HepG2 (cell line): ENCODE measurements around the gene ALOXE3. TPM values are rescaled to one million over a fixed set of nuclear protein-coding genes. Genes with fewer than 3 reads are reported as not detected.

Experiments used
- ATAC-seq: fragments of 200-7000 bp; cut with Tn5 transposase; 3 replicates; pipeline ENCODE4 v1.9.1; 2020; ENCODE audit warnings: mild to moderate bottlenecking, moderate library complexity
- BruUV-seq: library from RNA; stranded (reverse); fragments of 400-500 nt; replicated peaks from 2 replicates; lab custom pipeline; 2021; lab: Mats Ljungman, UMichigan
- CTCF ChIA-PET: fragments of 300-600 bp; formaldehyde crosslinking; extraction: SDS; loops from one replicate; lab custom pipeline; 2021; ENCODE audit warnings: low total read pairs, inconsistent platforms, low intra/inter-chr PET ratio; lab: Yijun Ruan, JAX
- POLR2A ChIA-PET: fragments of 350-600 bp; sonication (Branson Sonifier 250); formaldehyde crosslinking; loops from one replicate; lab custom pipeline; 2020; ENCODE audit warnings: antibody characterized with exemption, inconsistent platforms; lab: Yijun Ruan, JAX
- DNase-seq: peaks from one replicate; pipeline ENCODE4 v3.0.0-alpha.2; 2015; ENCODE audit warnings: low spot score
- FAIRE-seq: peaks from 3 replicates; lab custom pipeline; 2011; peaks lifted over from hg19 to GRCh38; lab: Jason Lieb, UNC
- H2AFZ ChIP-seq: one replicate; pipeline ENCODE4 v1.6.1; 2011; ENCODE audit warnings: low read length, inconsistent platforms
- H3K27ac ChIP-seq: fragments of 300-600 bp; 3 replicates; pipeline ENCODE4 v1.8.0; 2011; ENCODE audit warnings: mixed run types, mild to moderate bottlenecking, mixed read lengths, low read length, inconsistent platforms; ENCODE audit not compliant: insufficient read depth; ENCODE audit errors: extremely low read length
- H3K27me3 ChIP-seq, 2 experiments: fragments of 200-600 bp in 1 of 2; 2 replicates in 1 of 2; 3 replicates in 1 of 2; pipeline versions ENCODE4 v1.6.0 to v1.8.0; 2011; ENCODE audit warnings: low read length in 2 of 2, mild to moderate bottlenecking in 2 of 2, moderate library complexity in 2 of 2, inconsistent platforms in 1 of 2; ENCODE audit not compliant: insufficient read depth in 2 of 2, control insufficient read depth in 1 of 2
- H3K36me3 ChIP-seq, 2 experiments: fragments of 200-600 bp in 1 of 2; replicated peaks in 1 of 2; 2 replicates in 1 of 2; 3 replicates in 1 of 2; pipeline versions ENCODE4 v1.5.1 to v1.8.0; 2011; ENCODE audit warnings: low read length in 2 of 2, inconsistent platforms in 1 of 2; ENCODE audit not compliant: insufficient read depth in 2 of 2, control insufficient read depth in 1 of 2
- H3K4me1 ChIP-seq: 2 replicates; pipeline ENCODE4 v1.5.1; 2012; ENCODE audit warnings: low read length, inconsistent platforms; ENCODE audit not compliant: insufficient read depth
- H3K4me2 ChIP-seq: 2 replicates; pipeline ENCODE4 v1.6.0; 2011; ENCODE audit warnings: low read depth, low read length, inconsistent platforms
- H3K4me3 ChIP-seq, 3 experiments: fragments of 200-600 bp in 1 of 3; sonication (generic), shearing (Covaris generic) in 1 of 3; replicated peaks in 1 of 3; 2 replicates each; pipeline ENCODE4 v1.5.1; 2011 to 2016; ENCODE audit warnings: low read length in 3 of 3, inconsistent platforms in 2 of 3, low read depth in 2 of 3, mild to moderate bottlenecking in 2 of 3, control low read depth in 1 of 3, mixed read lengths in 1 of 3; ENCODE audit not compliant: insufficient read depth in 1 of 3
- H3K79me2 ChIP-seq: one replicate; pipeline ENCODE4 v1.6.1; 2011; ENCODE audit warnings: low read length, inconsistent platforms; ENCODE audit not compliant: insufficient read depth
- H3K9ac ChIP-seq: 2 replicates; pipeline ENCODE4 v1.6.0; 2011; ENCODE audit warnings: mild to moderate bottlenecking, low read depth, low read length, inconsistent platforms; ENCODE audit not compliant: insufficient read depth
- H3K9me3 ChIP-seq: 2 replicates; pipeline ENCODE4 v1.5.1; 2012; ENCODE audit warnings: mild to moderate bottlenecking, low read length
- H4K20me1 ChIP-seq: 2 replicates; pipeline ENCODE4 v1.6.0; 2011; ENCODE audit warnings: inconsistent platforms, mild to moderate bottlenecking, low read length, moderate library complexity; ENCODE audit not compliant: insufficient read depth
- ATF6 ChIP-seq: sonication (generic); formaldehyde crosslinking; conservative IDR thresholded peaks from 2 replicates; pipeline ENCODE4 v1.4.0; 2020; ENCODE audit warnings: missing genetic modification reagents
- ATF7 ChIP-seq, 2 experiments: fragments of 450-650 bp in 1 of 2; sonication (generic) in 1 of 2; formaldehyde crosslinking in 1 of 2; IDR thresholded peaks; 2 replicates each; pipeline versions ENCODE4 v1.4.0 to v1.6.1; 2016 to 2020; ENCODE audit warnings: antibody characterized with exemption in 1 of 2, mild to moderate bottlenecking in 1 of 2, missing genetic modification reagents in 1 of 2
- CBX5 ChIP-seq: sonication (generic); formaldehyde crosslinking; IDR thresholded peaks from 2 replicates; pipeline ENCODE4 v1.4.0; 2020; ENCODE audit warnings: missing genetic modification reagents, borderline replicate concordance
- CC2D1A ChIP-seq: sonication (generic); formaldehyde crosslinking; IDR thresholded peaks from 2 replicates; pipeline ENCODE4 v1.8.1; 2023; ENCODE audit warnings: mild to moderate bottlenecking, missing genetic modification reagents
- CREM ChIP-seq, 2 experiments: sonication (generic) in 1 of 2; formaldehyde crosslinking in 1 of 2; IDR thresholded peaks; 2 replicates each; pipeline versions ENCODE4 v1.4.0 to v1.6.1; 2016 to 2020; ENCODE audit warnings: antibody characterized with exemption in 1 of 2, mild to moderate bottlenecking in 1 of 2, missing genetic modification reagents in 1 of 2
- E2F2 ChIP-seq: sonication (generic); formaldehyde crosslinking; IDR thresholded peaks from 2 replicates; pipeline ENCODE4 v1.4.0; 2020; ENCODE audit warnings: missing genetic modification reagents, borderline replicate concordance
- MBD4 ChIP-seq: IDR thresholded peaks from 2 replicates; pipeline ENCODE4 v1.6.1; 2012; ENCODE audit warnings: low read length, inconsistent platforms, borderline replicate concordance
- NFIB ChIP-seq: sonication (generic); formaldehyde crosslinking; IDR thresholded peaks from 2 replicates; pipeline ENCODE4 v1.9.0; 2021; ENCODE audit warnings: missing genetic modification reagents, mild to moderate bottlenecking, borderline replicate concordance
- NR0B2 ChIP-seq: sonication (generic); formaldehyde crosslinking; IDR thresholded peaks from 2 replicates; pipeline ENCODE4 v1.4.0; 2020; ENCODE audit warnings: mild to moderate bottlenecking, missing genetic modification reagents
- RNF2 ChIP-seq: fragments of 450-650 bp; conservative IDR thresholded peaks from 2 replicates; pipeline ENCODE4 v1.6.1; 2016; ENCODE audit warnings: low read depth
- SNRNP70 ChIP-seq: fragments of 200-400 bp; formaldehyde crosslinking; IDR thresholded peaks from 2 replicates; pipeline ENCODE4 v1.6.1; 2017; ENCODE audit warnings: mild to moderate bottlenecking, low read depth, low read length, moderate library complexity
- ZBTB2 ChIP-seq: sonication (generic); formaldehyde crosslinking; IDR thresholded peaks from 2 replicates; pipeline ENCODE4 v1.8.0; 2022; ENCODE audit warnings: low read depth, missing genetic modification reagents
- ZFYVE20 ChIP-seq: sonication (generic); formaldehyde crosslinking; IDR thresholded peaks from 2 replicates; pipeline ENCODE4 v1.8.0; 2023; ENCODE audit warnings: low read depth, mild to moderate bottlenecking, moderate library complexity, missing genetic modification reagents, borderline replicate concordance
- ZNF317 ChIP-seq: sonication (generic); formaldehyde crosslinking; IDR thresholded peaks from 2 replicates; pipeline ENCODE4 v1.5.0; 2020; ENCODE audit warnings: mild to moderate bottlenecking, missing genetic modification reagents
- ZNF557 ChIP-seq: sonication (generic); formaldehyde crosslinking; IDR thresholded peaks from 2 replicates; pipeline ENCODE4 v1.4.0; 2020; ENCODE audit warnings: missing genetic modification reagents
- ZNF770 ChIP-seq: sonication (generic); formaldehyde crosslinking; IDR thresholded peaks from 2 replicates; pipeline ENCODE4 v1.5.0; 2020; ENCODE audit warnings: mild to moderate bottlenecking, missing genetic modification reagents
- ZSCAN25 ChIP-seq: sonication (generic); formaldehyde crosslinking; IDR thresholded peaks from 2 replicates; pipeline ENCODE4 v1.8.0; 2022; ENCODE audit warnings: mild to moderate bottlenecking, missing genetic modification reagents
- WGBS: methylation state at CpG from one replicate; pipeline ENCODE4 v1.1.6; 2017; ENCODE audit warnings: low lambda C conversion rate; 5-methylcytosine and 5-hydroxymethylcytosine counted together
- in situ Hi-C: cut with HindIII; loops from 2 replicates; pipeline ENCODE4 v1.10.0; 2017; ENCODE audit warnings: low pct_unique_long_range_greater_than_20kb; ENCODE audit not compliant: extremely low pct_ligation_motif_present
- intact Hi-C: fragments of 100-400 bp; cut with micrococcal nuclease; formaldehyde crosslinking; loops from one replicate; pipeline ENCODE4 v1.10.0; 2022; ENCODE audit not compliant: unreplicated experiment
- polyA plus RNA-seq, 8 experiments: library from polyadenylated mRNA; depleted of rRNA in 3 of 8; stranded (reverse) in 7 of 8; unstranded in 1 of 8; fragments of >200 nt; fragmentation: Illumina TruSeq in 4 of 8; extraction: Trizol in 4 of 8; gene quantifications; 2 replicates each; pipeline versions ENCODE4 v1.2.1 to v1.2.3, GENCODE V29; 2011 to 2016; ENCODE audit warnings: low read depth in 4 of 8, missing spikeins in 1 of 8, mixed read lengths in 1 of 8; ENCODE audit not compliant: insufficient read depth in 1 of 8
- total RNA-seq, 5 experiments: library from RNA; depleted of rRNA; stranded (reverse); fragments of >200 nt; fragmentation: Illumina TruSeq; extraction: Trizol; gene quantifications; 2 replicates each; pipeline ENCODE4 v1.2.3, GENCODE V29; 2016; ENCODE audit warnings: low read depth in 1 of 5

The ALOXE3 gene
- total and polyA plus RNA-seq, 2 of the 13 experiments (the other 11 are each of a cell fraction or from before 2014, with no cell fraction given), result 0.07 TPM; not detected in 1

- H3K4me2 ChIP-seq, result no peak overlapping the region
- no peaks in the 10 kb centered on the region for H3K9me3 ChIP-seq
- no peak for TF ChIP-seq ZFYVE20 (CRISPR knock-in tag)
- no peak for TF ChIP-seq ZNF557 (CRISPR knock-in tag)
- TF ChIP-seq NR0B2, result no peak
- no peak for TF ChIP-seq CBX5 (CRISPR knock-in tag)
- TF ChIP-seq ZSCAN25, result no peak
- TF ChIP-seq ATF7 (IDR thresholded peaks at IDR 0.05), result no peak
- TF ChIP-seq ATF7 (CRISPR knock-in tag; IDR thresholded peaks at IDR 0.05), result no peak
- TF ChIP-seq RNF2, result no peak
- TF ChIP-seq SNRNP70, result no peak
- TF ChIP-seq ZBTB2 (CRISPR knock-in tag), result no peak
- TF ChIP-seq ATF6, result no peak
- TF ChIP-seq E2F2 (CRISPR knock-in tag), result no peak
- TF ChIP-seq MBD4, result no peak
- TF ChIP-seq ZNF317 (CRISPR knock-in tag), result no peak
- no peak for TF ChIP-seq NFIB (CRISPR knock-in tag)
- no peak for TF ChIP-seq CREM (IDR thresholded peaks at IDR 0.05)
- no peak for TF ChIP-seq CREM (CRISPR knock-in tag; IDR thresholded peaks at IDR 0.05)
- TF ChIP-seq ZNF770 (CRISPR knock-in tag), result no peak
- no peak for TF ChIP-seq CC2D1A (CRISPR knock-in tag)
- CTCF ChIA-PET, result no interaction called here
- POLR2A ChIA-PET, result no interaction called here
- H3K36me3 ChIP-seq, result no peaks in the 10 kb centered on the region
- H3K27me3 ChIP-seq, result peaks cover 4 to 54% of the 10 kb centered on the region in 2 experiments
- no peaks in the 10 kb centered on the region; the same call in 1 of the 2 replicates for H3K4me1 ChIP-seq
- no peak for ATAC-seq
- H3K27ac ChIP-seq, result no peak overlapping the region
- H3K9ac ChIP-seq, result no peak overlapping the region
- no peak overlapping the region for H2AFZ ChIP-seq
- H3K4me3 ChIP-seq, result no peak overlapping the region
- H3K79me2 ChIP-seq, result no peaks in the 10 kb centered on the region
- no TSS peak for BruUV-seq
- in situ Hi-C loops, result no loop called here
- intact Hi-C loops, result no loop called here
- no peaks in the 10 kb centered on the region for H4K20me1 ChIP-seq
- FAIRE-seq, result no peak
- WGBS, result 1% methylated on average over 2 of the region's 2 CpGs
- no peak for DNase-seq
These were observed 18.2 kb downstream of the ALOXE3 start for GRCh38 chr17:8100111-8100510.
